Ramos (cell line): ENCODE data around the gene SMAD6.
"Not testable (repeated sequence)": the region's sequence is repeated elsewhere in the genome, so short reads cannot be mapped to it uniquely, and the experiment has no call there.

Experiments
- in situ Hi-C: fragments of 300-500 bp; cut with MboI; formaldehyde crosslinking; loops from one replicate; pipeline ENCODE4 v1.14.3; 2022; ENCODE audit warnings: low sequenced_read_pairs; ENCODE audit not compliant: unreplicated experiment

SMAD6 gene

GRCh38 chr15:66674756-66675155 lies 27.3 kb upstream of the SMAD6 start:
- in situ Hi-C loops, result no loop called here

GRCh38 chr15:66675446-66675845 lies 26.6 kb upstream of the SMAD6 start:
- in situ Hi-C loops, result no loop called here

GRCh38 chr15:66677336-66677735 lies 24.7 kb upstream of the SMAD6 start:
- in situ Hi-C loops, result no loop called here

- in situ Hi-C loops, result no loop called here
Observed at GRCh38 chr15:66679061-66679656, 22.9 kb upstream of the SMAD6 start.

GRCh38 chr15:66679657-66680108 lies 22.4 kb upstream of the SMAD6 start:
- in situ Hi-C loops, result no loop called here

- in situ Hi-C loops, result no loop called here
Observed at GRCh38 chr15:66680502-66680901, 21.5 kb upstream of the SMAD6 start.

GRCh38 chr15:66681395-66681794 lies 20.6 kb upstream of the SMAD6 start:
- in situ Hi-C loops, result no loop called here

GRCh38 chr15:66682246-66682645 lies 19.8 kb upstream of the SMAD6 start:
- in situ Hi-C loops, result no loop called here

GRCh38 chr15:66682865-66683264 lies 19.2 kb upstream of the SMAD6 start:
- in situ Hi-C loops, result no loop called here

- in situ Hi-C loops, result no loop called here
Observed at GRCh38 chr15:66684136-66684681, 17.8 kb upstream of the SMAD6 start.

- in situ Hi-C loops, result no loop called here
Observed at GRCh38 chr15:66685638-66686150, 16.3 kb upstream of the SMAD6 start.

GRCh38 chr15:66690912-66691311 lies 11.1 kb upstream of the SMAD6 start:
- in situ Hi-C loops, result not testable (repeated sequence)

- in situ Hi-C loops, result no loop called here
Observed at GRCh38 chr15:66691727-66692126, 10.3 kb upstream of the SMAD6 start.

GRCh38 chr15:66692391-66692790 lies 9.6 kb upstream of the SMAD6 start:
- in situ Hi-C loops, result no loop called here

- in situ Hi-C loops, result no loop called here
Observed at GRCh38 chr15:66692808-66693596, 9.0 kb upstream of the SMAD6 start.

- in situ Hi-C loops, result no loop called here
Observed at GRCh38 chr15:66696770-66697169, 5.3 kb upstream of the SMAD6 start.

- in situ Hi-C loops, result no loop called here
Observed at GRCh38 chr15:66698318-66698961, 3.6 kb upstream of the SMAD6 start.

- in situ Hi-C loops, result no loop called here
Observed at GRCh38 chr15:66698971-66699370, 3.1 kb upstream of the SMAD6 start.

GRCh38 chr15:66700412-66700801 lies 1.6 kb upstream of the SMAD6 start:
- in situ Hi-C loops, result no loop called here

- in situ Hi-C loops, result no loop called here
Observed at GRCh38 chr15:66700802-66701421, 1.1 kb upstream of the SMAD6 start.
